Lung (tissue), 12 donors: ENCODE data around the gene DGKQ. TPM values are rescaled to one million over a fixed set of nuclear protein-coding genes. Genes with fewer than 3 reads are reported as not detected.

Source experiments
- ATAC-seq: fragments of 200-7000 bp; cut with Tn5 transposase; one replicate; pipeline ENCODE4 v1.9.1; 2020; ENCODE audit warnings: moderate number of reproducible peaks; ENCODE audit not compliant: insufficient read depth, low FRiP score
- DNase-seq, 3 donors: peaks; one replicate each; pipeline ENCODE4 v3.0.0-alpha.2; 2013 to 2017
- H3K27ac ChIP-seq, 2 donors: one replicate each; pipeline ENCODE4 v1.5.1; 2013; ENCODE audit warnings: mild to moderate bottlenecking in 2 of 2, moderate library complexity in 2 of 2, control low read depth in 1 of 2, inconsistent platforms in 1 of 2, low read depth in 1 of 2, low read length in 1 of 2
- H3K27me3 ChIP-seq, 3 donors: one replicate each; pipeline ENCODE4 v1.5.1; 2013; ENCODE audit warnings: low read length in 2 of 3; ENCODE audit not compliant: control insufficient read depth in 3 of 3, insufficient read depth in 3 of 3
- H3K36me3 ChIP-seq, 4 donors: one replicate each; pipeline ENCODE4 v1.5.1; 2013; ENCODE audit warnings: low read length in 4 of 4, mild to moderate bottlenecking in 1 of 4, moderate library complexity in 1 of 4; ENCODE audit not compliant: control insufficient read depth in 4 of 4, insufficient read depth in 4 of 4
- H3K4me1 ChIP-seq, 5 donors: one replicate each; pipeline ENCODE4 v1.5.1; 2013; ENCODE audit warnings: low read length in 5 of 5, mild to moderate bottlenecking in 2 of 5, moderate library complexity in 1 of 5; ENCODE audit not compliant: control insufficient read depth in 5 of 5, insufficient read depth in 5 of 5
- H3K4me3 ChIP-seq: one replicate; pipeline ENCODE4 v1.5.1; 2013; ENCODE audit warnings: mild to moderate bottlenecking, control low read depth, moderate library complexity
- H3K9ac ChIP-seq, 2 donors: one replicate each; pipeline ENCODE4 v1.5.1; 2013; ENCODE audit warnings: low read length in 2 of 2, control low read depth in 1 of 2; ENCODE audit not compliant: insufficient read depth in 1 of 2
- H3K9me3 ChIP-seq, 4 donors: one replicate each; pipeline ENCODE4 v1.5.1; 2013; ENCODE audit warnings: low read length in 3 of 4, mild to moderate bottlenecking in 1 of 4, moderate library complexity in 1 of 4; ENCODE audit not compliant: control insufficient read depth in 4 of 4, insufficient read depth in 3 of 4
- CTCF ChIP-seq: IDR thresholded peaks from 2 replicates; pipeline ENCODE4 v1.5.1; 2012; ENCODE audit warnings: mild to moderate bottlenecking; ENCODE audit errors: control extremely low read depth, extremely low read depth
- WGBS, 2 donors: extraction: QIAGEN DNeasy Blood & Tissue Kit; methylation state at CpG; one replicate each; pipeline ENCODE4 v1.1.7; 2013; 5-methylcytosine and 5-hydroxymethylcytosine counted together
- polyA plus RNA-seq, 2 donors: library from polyadenylated mRNA; stranded (reverse); fragments of 200-250 nt; gene quantifications; one replicate each; pipeline ENCODE4 v1.2.1, GENCODE V29; 2013
- total RNA-seq, 2 donors: library from RNA; depleted of rRNA in 1 of 2; stranded (reverse); fragments of >200 nt in 1 of 2; gene quantifications; one replicate each; pipeline ENCODE4 v1.2.1, GENCODE V29; 2014 to 2021
- donor health status: control.
- donor health status: control.
- donor health status: Bipolar disorder and iron deficiency.
- donor health status: healthy.
- donor health status: DM: yes; HTN: yes; CAD: no.

The DGKQ gene
- total and polyA plus RNA-seq, 4 donors = 5.9 to 19.1 (median 8.4) TPM

DNA sequence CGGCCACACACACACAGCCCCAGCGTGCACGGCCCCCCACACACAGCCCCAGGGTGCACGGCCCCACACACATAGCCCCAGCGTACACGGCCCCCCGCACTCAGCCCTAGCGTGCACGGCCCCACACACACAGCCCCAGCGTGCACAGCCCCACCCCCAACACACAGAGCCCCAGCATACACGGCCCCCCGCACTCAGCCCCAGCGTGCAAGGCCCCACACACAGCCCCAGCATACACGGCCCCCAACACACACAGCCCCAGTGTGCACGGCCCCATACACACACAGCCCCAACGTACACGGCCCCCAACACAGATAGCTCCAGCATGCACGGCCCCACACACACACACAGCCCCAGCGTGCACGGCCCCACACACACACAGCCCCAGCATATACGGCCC lies 58.8 kb downstream of the DGKQ start:
- Histone ChIP-seq H3K27me3 (no peaks in the 10 kb centered on the region), H3K4me3 (no peak overlapping the region), H3K4me1 (peaks cover 0 to 18% (median 0%) of the 10 kb centered on the region in 5 donors), H3K27ac (peak overlapping the region in 1 of 2 donors; percentile 3), H3K9me3 (no peaks in the 10 kb centered on the region), H3K36me3 (peaks cover 0 to 23% (median 12%) of the 10 kb centered on the region in 4 donors), H3K9ac (no peak overlapping the region)
- ATAC-seq = no peak
- peak in 1 of 3 donors; percentile 8 for DNase-seq
- no peak for TF ChIP-seq CTCF
- WGBS, 2 donors = 89 to 90% methylated on average over 20 to 21 of the region's 21 CpGs

- H3K9me3 ChIP-seq = no peaks in the 10 kb centered on the region
- DNase-seq (no peak), ATAC-seq (no peak)
- H3K27me3 ChIP-seq = no peaks in the 10 kb centered on the region
- WGBS, 2 donors = 90 to 99% methylated on average over 4 of the region's 4 CpGs
- peak overlapping the region in 1 of 2 donors; percentile 35 for H3K27ac ChIP-seq
- peak overlapping the region in 1 of 2 donors; percentile 5 for H3K9ac ChIP-seq
- H3K4me3 ChIP-seq = no peak overlapping the region
- H3K4me1 ChIP-seq = peaks cover 0 to 16% (median 0%) of the 10 kb centered on the region in 5 donors
- no peak for TF ChIP-seq CTCF
- H3K36me3 ChIP-seq = peaks cover 0 to 28% (median 13%) of the 10 kb centered on the region in 4 donors
Measured at GRCh38 chr4:913280-913618, 60.1 kb downstream of the DGKQ start.

DNA sequence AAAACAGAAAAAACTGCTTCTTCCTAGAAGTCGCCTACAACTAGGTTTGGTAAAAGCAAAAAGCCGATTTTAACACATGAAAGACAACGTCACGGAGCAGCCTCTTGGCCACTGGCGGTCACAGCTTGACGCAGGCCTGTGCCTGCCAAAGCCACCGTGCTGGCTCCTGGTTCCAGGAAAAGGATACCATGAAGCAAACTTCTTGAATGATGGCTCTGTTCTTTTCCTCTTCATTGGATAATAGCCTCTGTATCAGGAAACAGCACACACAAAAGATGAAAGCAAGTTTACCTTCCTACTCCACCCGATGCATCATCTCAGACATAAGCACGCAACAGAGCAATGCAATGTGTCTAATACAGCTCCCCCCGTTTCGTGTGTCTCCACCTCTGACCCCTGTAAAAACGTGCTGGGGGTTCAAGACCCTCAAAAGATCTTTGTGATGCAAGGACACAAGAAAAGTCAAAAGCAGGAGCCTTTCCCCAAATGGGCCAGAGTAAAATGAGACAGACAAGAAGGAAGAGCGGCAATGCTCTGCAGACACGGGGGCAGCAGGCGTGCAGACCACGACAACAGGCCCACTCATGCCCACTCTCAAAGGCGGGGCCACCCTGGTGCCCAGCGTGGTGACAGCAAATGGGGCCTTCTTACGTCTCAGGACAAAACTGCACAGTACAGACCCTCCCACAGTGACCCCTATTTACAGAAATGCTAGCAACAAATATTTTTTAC lies 60.7 kb downstream of the DGKQ start:
- Histone ChIP-seq H3K27ac (peak overlapping the region in 1 of 2 donors; percentile 55), H3K27me3 (no peaks in the 10 kb centered on the region), H3K9me3 (no peaks in the 10 kb centered on the region), H3K36me3 (peaks cover 0 to 32% (median 13%) of the 10 kb centered on the region in 4 donors), H3K4me3 (no peak overlapping the region), H3K4me1 (peaks cover 0 to 16% (median 5%) of the 10 kb centered on the region in 5 donors), H3K9ac (peak overlapping the region in 1 of 2 donors; percentile 5)
- DNase-seq = peak in 2 of 3 donors; percentile 9 to 39
- TF ChIP-seq CTCF = no peak
- no peak for ATAC-seq
- WGBS, 2 donors = 73 to 75% methylated on average over 19 of the region's 19 CpGs
